GM18526 (cell line): ENCODE measurements around the gene FGF11.

Experiments used
- POLR2A ChIP-seq: IDR thresholded peaks from 3 replicates; pipeline ENCODE4 v1.6.1; 2011; ENCODE audit not compliant: insufficient read length; ENCODE audit errors: extremely low read depth

The FGF11 gene

DNA sequence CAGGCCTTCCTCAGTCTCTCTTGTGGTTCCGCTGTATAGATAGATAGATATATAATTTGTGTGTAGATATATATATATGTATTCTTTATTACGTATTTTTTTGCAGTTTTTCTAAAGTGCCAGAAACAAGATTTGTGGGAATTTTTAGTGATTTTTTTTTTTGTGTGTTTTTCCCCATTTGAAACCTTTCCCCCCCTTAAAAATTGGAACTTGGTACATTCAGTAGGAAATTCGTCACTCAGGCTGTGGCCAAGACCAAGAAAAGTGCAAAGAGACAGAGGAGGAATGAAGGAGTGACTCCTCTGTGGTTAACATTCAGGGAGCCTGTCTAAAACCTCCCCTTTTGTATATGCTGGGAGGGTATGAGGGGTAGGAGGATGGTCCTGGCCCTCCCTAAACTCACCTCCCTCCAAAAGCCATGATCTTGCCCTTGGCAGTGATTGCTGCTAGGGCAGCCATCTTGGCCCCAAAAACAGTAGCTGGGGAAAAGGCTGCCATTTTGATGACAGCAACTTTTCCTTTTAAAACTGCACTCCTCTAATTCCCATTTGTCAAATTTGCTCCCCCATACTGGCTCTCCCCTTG lies 20.7 kb downstream of the FGF11 start:
- no peak for TF ChIP-seq POLR2A

- TF ChIP-seq POLR2A, result no peak
Observed at GRCh38 chr17:7460850-7461660, 21.7 kb downstream of the FGF11 start.

- TF ChIP-seq POLR2A, result no peak
Observed at GRCh38 chr17:7462474-7463371, 23.4 kb downstream of the FGF11 start.

DNA sequence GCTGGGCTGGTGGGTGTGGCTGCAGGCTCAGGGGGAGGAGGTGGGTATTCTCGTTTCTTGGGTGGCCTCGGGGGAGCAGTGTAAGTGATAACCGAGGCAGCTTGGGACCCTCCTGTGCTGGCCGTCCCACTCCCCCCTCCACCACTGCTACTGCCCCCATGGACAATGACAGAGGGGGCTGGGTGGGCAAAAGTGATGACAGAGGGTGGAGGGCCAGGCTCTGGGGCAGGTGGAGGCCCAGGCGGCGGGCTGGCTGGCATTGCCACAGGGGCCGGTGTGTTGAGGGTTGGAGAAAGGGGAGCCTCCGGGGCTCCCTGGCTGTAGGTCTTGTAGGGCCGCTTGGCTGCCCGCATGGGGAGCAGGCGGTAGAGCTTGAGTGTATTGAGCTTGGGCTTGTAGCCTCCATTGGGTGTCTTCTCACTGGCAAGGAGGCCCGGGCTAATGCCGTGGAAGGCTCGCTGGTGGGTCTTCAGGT lies 24.1 kb downstream of the FGF11 start:
- TF ChIP-seq POLR2A, result no peak

DNA sequence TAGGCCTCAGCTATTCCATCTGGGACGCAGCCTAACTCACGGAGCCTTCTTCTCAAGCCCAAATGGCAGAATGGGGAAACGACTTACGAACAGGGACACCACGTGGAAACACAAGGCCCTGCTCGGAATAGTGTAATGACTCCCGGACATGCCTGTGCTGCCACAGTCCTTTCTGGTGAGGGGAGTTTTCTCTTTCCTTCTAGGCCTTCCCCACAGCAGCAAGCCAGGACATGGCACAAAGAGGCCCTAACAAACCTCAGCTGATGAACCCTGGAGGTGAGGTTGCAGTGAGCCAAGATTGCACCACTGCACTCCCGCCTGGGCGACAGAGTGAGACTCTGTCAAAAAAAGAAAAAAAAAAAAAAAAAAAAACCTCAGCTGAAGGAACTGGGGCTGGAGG lies 24.8 kb downstream of the FGF11 start:
- TF ChIP-seq POLR2A, result no peak

GRCh38 chr17:7465597-7466275 lies 26.4 kb downstream of the FGF11 start:
- TF ChIP-seq POLR2A, result no peak

DNA sequence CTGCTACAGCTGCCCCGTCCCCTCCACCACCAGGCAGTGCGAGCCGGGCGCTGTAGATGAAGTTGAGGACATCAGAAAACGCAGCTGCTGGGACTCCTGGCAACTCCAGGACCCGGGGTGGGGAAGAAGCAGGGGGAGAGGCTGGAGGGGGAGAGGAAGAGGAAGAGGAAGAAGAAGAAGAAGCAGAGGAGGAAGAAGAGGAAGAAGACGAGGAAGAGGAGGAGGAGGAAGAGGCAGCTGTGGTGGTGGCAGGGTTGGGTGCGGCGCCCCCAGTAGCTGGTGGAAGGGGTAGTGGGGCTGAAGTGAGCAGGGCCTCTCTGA lies 27.0 kb downstream of the FGF11 start:
- TF ChIP-seq POLR2A, result no peak

DNA sequence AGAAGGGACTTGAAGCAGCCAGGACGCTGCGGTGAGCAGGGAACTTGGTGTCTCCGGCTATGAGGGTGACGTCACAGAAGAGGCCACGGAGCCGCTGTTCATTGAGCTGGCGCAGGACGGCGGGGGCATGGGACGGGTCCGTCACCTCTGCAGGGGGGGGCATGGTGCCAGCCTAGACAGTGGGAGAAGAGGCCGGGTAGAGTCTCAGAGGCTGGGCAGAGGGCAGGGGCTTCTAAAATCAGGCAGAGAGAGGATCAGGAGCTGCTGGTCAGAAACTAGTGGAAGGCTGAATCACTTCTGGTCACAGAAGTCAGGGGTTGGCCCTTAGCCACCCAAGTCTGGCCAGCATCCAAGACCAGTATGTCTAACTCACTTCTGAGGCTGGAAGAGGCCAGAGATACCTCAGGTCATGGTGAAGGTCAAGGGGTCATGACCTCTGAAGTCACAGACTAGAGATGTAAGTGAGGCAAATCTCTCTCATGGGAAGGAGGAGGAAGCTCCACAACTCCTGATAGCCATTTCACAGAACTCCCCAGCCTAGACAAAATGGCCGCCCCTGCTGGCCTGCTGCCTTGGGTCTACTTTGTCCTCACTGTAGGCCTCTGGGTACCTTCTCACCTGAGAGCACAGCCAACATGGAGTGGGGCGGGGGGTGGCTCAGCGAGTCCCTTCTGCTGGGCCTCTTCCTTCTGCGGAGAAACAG lies 27.5 kb downstream of the FGF11 start:
- TF ChIP-seq POLR2A, result no peak

DNA sequence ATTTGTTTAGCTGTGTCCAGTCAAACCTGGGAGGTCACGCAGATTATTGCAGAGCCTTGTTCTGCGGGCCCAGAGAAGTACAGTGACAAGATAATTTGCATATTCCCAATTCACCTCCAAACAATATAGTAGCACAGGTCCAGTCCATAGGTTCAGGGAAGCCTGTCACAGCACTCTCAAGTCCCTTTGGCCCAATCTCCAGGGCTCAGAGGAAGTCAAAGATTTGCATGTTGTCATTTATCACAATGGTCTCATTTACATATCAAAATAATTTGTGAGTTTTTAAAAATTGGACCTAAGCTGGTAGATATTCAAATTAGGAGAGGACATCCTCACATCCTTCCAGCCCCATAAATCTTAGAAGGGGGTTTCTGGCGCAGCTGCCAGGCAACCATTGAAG lies 28.2 kb downstream of the FGF11 start:
- TF ChIP-seq POLR2A, result no peak

DNA sequence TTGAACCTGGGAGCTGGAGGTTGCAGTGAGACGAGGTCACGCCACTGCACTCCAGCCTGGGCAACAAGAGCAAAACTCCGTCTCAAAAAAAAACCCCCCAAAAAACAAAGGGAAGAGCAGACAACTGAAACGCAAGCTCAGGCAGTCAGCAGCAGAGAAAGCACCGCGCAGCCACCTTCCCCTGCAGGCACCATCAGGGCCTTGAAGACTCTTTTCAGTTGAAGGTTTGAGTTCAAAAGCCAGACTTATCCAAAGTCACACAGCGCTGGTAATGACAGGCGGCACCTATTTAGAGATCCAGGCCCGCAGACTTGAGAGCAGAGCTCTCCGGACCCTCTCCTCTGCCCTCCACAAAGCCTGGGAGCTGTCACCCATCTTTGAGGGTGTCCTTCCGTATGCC lies 29.0 kb downstream of the FGF11 start:
- no peak for TF ChIP-seq POLR2A

DNA sequence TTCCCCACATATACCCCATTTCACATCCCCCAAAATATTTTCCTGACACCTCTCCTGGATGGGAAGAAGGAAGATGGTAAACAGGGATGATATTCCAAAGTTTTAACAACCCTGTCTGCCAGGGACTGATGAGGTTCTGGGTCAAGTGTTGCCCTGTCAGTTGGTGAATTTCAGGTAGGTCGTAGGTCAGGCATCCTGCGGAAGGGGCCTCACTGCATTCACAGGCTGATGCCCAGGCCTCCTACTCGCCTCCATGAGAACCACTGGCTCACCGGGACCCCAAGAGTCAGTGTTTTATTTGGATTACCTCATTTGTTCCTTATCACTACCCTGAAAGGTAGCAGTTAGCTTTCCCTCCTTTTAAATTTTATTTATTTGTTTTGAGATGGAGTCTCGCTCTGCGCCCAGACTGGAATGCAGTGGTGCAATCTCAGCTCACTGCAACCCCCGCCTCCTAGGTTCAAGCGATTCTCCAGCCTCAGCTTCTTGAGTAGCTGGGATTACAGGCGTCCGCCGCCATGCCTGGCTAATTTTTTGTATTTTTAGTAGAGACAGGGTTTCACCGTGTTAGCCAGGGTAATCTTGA lies 29.6 kb downstream of the FGF11 start:
- TF ChIP-seq POLR2A, result no peak

DNA sequence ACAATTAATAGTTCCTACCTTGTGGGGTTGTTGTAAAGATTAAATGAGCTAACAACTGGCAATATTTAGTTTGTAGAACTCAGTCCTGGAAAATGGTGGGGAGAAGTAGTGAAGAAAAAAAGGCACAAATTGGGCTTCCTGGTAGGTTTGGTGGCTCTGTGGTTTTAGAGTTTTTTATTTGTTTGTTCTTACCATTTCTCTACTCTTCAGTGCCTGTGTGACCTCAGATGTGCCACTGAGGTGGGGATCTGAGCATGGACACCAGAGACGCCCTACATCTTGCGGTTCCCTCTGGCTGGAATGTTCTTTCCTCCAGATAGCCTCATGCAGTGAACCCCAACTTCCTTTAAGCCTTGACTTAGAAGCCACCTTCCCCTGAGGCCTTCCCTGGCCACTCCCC lies 32.4 kb downstream of the FGF11 start:
- TF ChIP-seq POLR2A, result no peak

- TF ChIP-seq POLR2A, result no peak
Observed at GRCh38 chr17:7475764-7476422, 36.6 kb downstream of the FGF11 start.

- no peak for TF ChIP-seq POLR2A
Observed at GRCh38 chr17:7476494-7476893, 37.2 kb downstream of the FGF11 start.

- no peak for TF ChIP-seq POLR2A
Observed at GRCh38 chr17:7476951-7477350, 37.6 kb downstream of the FGF11 start.
